Spleen (tissue), 11 donors: ENCODE data around the gene USP34. TPM values are rescaled to one million over a fixed set of nuclear protein-coding genes. Genes with fewer than 3 reads are reported as not detected.

ENCODE experiments used
- DNase-seq: peaks from one replicate; pipeline ENCODE4 v3.0.0-alpha.2; 2020
- H3K27ac ChIP-seq, 8 donors: fragments of 200-600 bp; sonication (generic) in 7 of 8; 1 replicate in 4 of 8; 2 replicates in 4 of 8; pipeline versions ENCODE4 v1.5.0 to v1.8.0; 2016 to 2021; ENCODE audit warnings: inconsistent platforms in 4 of 8, mild to moderate bottlenecking in 4 of 8, moderate library complexity in 1 of 8
- H3K27me3 ChIP-seq, 7 donors: fragments of 200-600 bp; sonication (generic) in 6 of 7; replicated peaks in 1 of 7; 1 replicate in 4 of 7; 2 replicates in 3 of 7; pipeline versions ENCODE4 v1.5.0 to v1.8.0; 2016 to 2021; ENCODE audit warnings: inconsistent platforms in 3 of 7, mild to moderate bottlenecking in 1 of 7
- H3K36me3 ChIP-seq, 6 donors: fragments of 200-600 bp; sonication (generic) in 5 of 6; 1 replicate in 4 of 6; 2 replicates in 2 of 6; pipeline versions ENCODE4 v1.5.0 to v1.8.0; 2016 to 2021; ENCODE audit warnings: inconsistent platforms in 2 of 6
- H3K4me1 ChIP-seq, 6 donors: fragments of 200-600 bp; sonication (generic) in 5 of 6; 1 replicate in 3 of 6; 2 replicates in 3 of 6; pipeline versions ENCODE4 v1.5.0 to v1.8.0; 2016 to 2021; ENCODE audit warnings: inconsistent platforms in 3 of 6
- H3K4me3 ChIP-seq, 8 donors: fragments of 200-600 bp; sonication (generic) in 7 of 8; 1 replicate in 4 of 8; 2 replicates in 4 of 8; pipeline versions ENCODE4 v1.5.0 to v1.8.0; 2016 to 2021; ENCODE audit warnings: inconsistent platforms in 4 of 8, mild to moderate bottlenecking in 4 of 8, moderate library complexity in 2 of 8
- H3K9me3 ChIP-seq, 8 donors: fragments of 200-600 bp; sonication (generic) in 7 of 8; 1 replicate in 4 of 8; 2 replicates in 4 of 8; pipeline versions ENCODE4 v1.5.0 to v1.8.0; 2016 to 2021; ENCODE audit warnings: inconsistent platforms in 4 of 8
- CTCF ChIP-seq, 11 experiments: fragments of 200-600 bp in 7 of 11; fragments of 450-650 bp in 4 of 11; sonication (generic) in 4 of 11; IDR thresholded peaks in 8 of 11; conservative IDR thresholded peaks in 3 of 11; 1 replicate in 7 of 11; 2 replicates in 4 of 11; pipeline versions ENCODE4 v1.4.0 to v1.8.0; 2016 to 2021; ENCODE audit warnings: antibody characterized with exemption in 11 of 11, inconsistent platforms in 4 of 11, mild to moderate bottlenecking in 1 of 11
- POLR2A ChIP-seq, 3 donors: fragments of 450-650 bp; IDR thresholded peaks; one replicate each; pipeline ENCODE4 v1.5.1; 2017; ENCODE audit warnings: antibody characterized with exemption in 3 of 3, mild to moderate bottlenecking in 1 of 3
- POLR2AphosphoS5 ChIP-seq, 3 donors: sonication (generic); formaldehyde crosslinking; IDR thresholded peaks; one replicate each; pipeline ENCODE4 v1.5.1; 2017; ENCODE audit warnings: antibody characterized with exemption in 3 of 3
- WGBS, 5 donors: extraction: QIAGEN DNeasy Blood & Tissue Kit in 3 of 5; methylation state at CpG; one replicate each; pipeline versions ENCODE4 v1.1.5 to v1.1.7; 2013 to 2018; 5-methylcytosine and 5-hydroxymethylcytosine counted together
- intact Hi-C: fragments of 100-400 bp; cut with DNase I; formaldehyde crosslinking; loops from one replicate; pipeline ENCODE4 v1.15.0; 2023; ENCODE audit warnings: low total_unique reads
- polyA plus RNA-seq, 3 donors: library from polyadenylated mRNA; stranded (reverse); fragments of 200-250 nt; gene quantifications; one replicate each; pipeline ENCODE4 v1.2.1, GENCODE V29; 2013
- total RNA-seq, 7 donors: library from RNA; depleted of rRNA in 3 of 7; stranded (reverse); fragments of >200 nt in 3 of 7; fragmentation: NEBNext Ultra II Directional in 4 of 7; extraction: Animal tissue kit (Norgen Biotek cat#: 25700) in 4 of 7; gene quantifications; one replicate each; pipeline versions ENCODE4 v1.1.0 to v1.2.1, GENCODE V29; 2016 to 2021
- donor health status: healthy with polysubstance abuse.
- donor health status: DM: no; HTN: no; CAD: no; lungs with moderate emphysema.
- donor health status: DM: no; HTN: no; CAD: no.
- donor health status: Bipolar disorder and iron deficiency.
- donor health status: healthy.
- donor health status: DM: no; HTN: no; CAD: no.
- donor health status: DM: yes; HTN: yes; CAD: no.

The USP34 gene
- total and polyA plus RNA-seq, 10 donors = 52.1 to 222 (median 142) TPM

- 96 to 100% (median 98%) methylated on average over 2 of the region's 2 CpGs for WGBS, 5 donors
- peaks cover 0 to 34% (median 13%) of the 10 kb centered on the region in 6 donors for H3K36me3 ChIP-seq
- H3K27me3 ChIP-seq = no peaks in the 10 kb centered on the region
- peak overlapping the region in 3 of 8 donors; percentile 50 to 76 (median 56) for H3K4me3 ChIP-seq
- no peaks in the 10 kb centered on the region for H3K9me3 ChIP-seq
- TF ChIP-seq CTCF (IDR thresholded peaks at IDR 0.05 in 8 of 11, conservative IDR thresholded peaks at IDR 0.05 in 3 of 11) (no peak), POLR2A (IDR thresholded peaks at IDR 0.05) (no peak), POLR2AphosphoS5 (IDR thresholded peaks at IDR 0.05) (no peak)
- peak overlapping the region in 2 of 8 donors; percentile 90 for H3K27ac ChIP-seq
- intact Hi-C loops = no loop called here
- H3K4me1 ChIP-seq = peaks cover 0 to 29% (median 15%) of the 10 kb centered on the region in 6 donors
- no peak for DNase-seq
Observed at GRCh38 chr2:61145990-61146389, 324.9 kb downstream of the USP34 start.

DNA sequence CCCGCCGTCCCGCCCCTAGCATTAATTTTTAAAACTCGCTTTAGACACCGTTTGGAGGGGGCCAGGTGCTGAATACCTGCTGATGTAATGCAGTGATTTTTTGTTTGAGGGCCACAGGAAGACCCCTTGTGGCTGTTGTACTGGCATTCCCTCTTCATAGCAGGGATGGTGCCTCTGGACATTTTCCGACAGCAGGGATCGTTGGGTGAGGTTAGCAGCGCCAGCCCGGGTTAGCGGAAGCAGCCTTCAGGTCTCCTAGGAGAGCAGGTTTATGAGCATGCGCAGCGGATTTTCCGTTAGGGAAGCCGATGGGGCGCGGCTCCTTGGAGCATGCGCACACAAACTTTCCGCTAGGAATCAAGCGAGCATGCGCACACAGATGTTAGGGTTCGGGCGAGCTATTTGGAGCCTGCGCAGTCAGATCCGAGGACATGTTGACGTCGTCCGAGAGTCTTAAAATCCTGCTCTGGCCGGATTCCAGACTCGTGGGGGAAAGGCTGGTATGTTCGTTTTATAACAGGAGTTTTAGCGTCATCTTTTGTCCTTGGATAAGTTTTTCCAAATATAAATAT is 326.1 kb downstream of the USP34 start:
- Histone ChIP-seq H3K27ac (peak overlapping the region; percentile 81 to 90 (median 86)), H3K4me3 (peak overlapping the region; percentile 39 to 76 (median 54)), H3K27me3 (no peaks in the 10 kb centered on the region), H3K36me3 (peaks cover 0 to 22% (median 12%) of the 10 kb centered on the region in 6 donors), H3K9me3 (no peaks in the 10 kb centered on the region), H3K4me1 (peaks cover 0 to 29% (median 15%) of the 10 kb centered on the region in 6 donors)
- TF ChIP-seq POLR2A (IDR thresholded peaks at IDR 0.05) (no peak), CTCF (IDR thresholded peaks at IDR 0.05 in 8 of 11, conservative IDR thresholded peaks at IDR 0.05 in 3 of 11) (peak in 3 of 11 experiments; percentile 13 to 18 (median 17)), POLR2AphosphoS5 (IDR thresholded peaks at IDR 0.05) (peak; percentile 78 to 93 (median 92))
- DNase-seq = peak; percentile 96
- intact Hi-C loops = no loop called here
- WGBS, 5 donors = 4 to 8% (median 4%) methylated on average over 18 to 31 of the region's 31 CpGs

GRCh38 chr2:61141151-61141550 is 329.7 kb downstream of the USP34 start:
- no peak for DNase-seq
- intact Hi-C loops = no loop called here
- no peak overlapping the region for H3K27ac ChIP-seq
- no peaks in the 10 kb centered on the region for H3K9me3 ChIP-seq
- TF ChIP-seq CTCF (IDR thresholded peaks at IDR 0.05 in 8 of 11, conservative IDR thresholded peaks at IDR 0.05 in 3 of 11) = no peak
- TF ChIP-seq POLR2AphosphoS5 (IDR thresholded peaks at IDR 0.05) = no peak
- TF ChIP-seq POLR2A (IDR thresholded peaks at IDR 0.05) = no peak
- no peaks in the 10 kb centered on the region for H3K27me3 ChIP-seq
- H3K36me3 ChIP-seq = peaks cover 0 to 5% (median 0%) of the 10 kb centered on the region in 6 donors
- no peak overlapping the region for H3K4me3 ChIP-seq
- peaks cover 0 to 22% (median 12%) of the 10 kb centered on the region in 6 donors for H3K4me1 ChIP-seq
- 86 to 94% (median 92%) methylated on average over 1 of the region's 1 CpG for WGBS, 5 donors

DNA sequence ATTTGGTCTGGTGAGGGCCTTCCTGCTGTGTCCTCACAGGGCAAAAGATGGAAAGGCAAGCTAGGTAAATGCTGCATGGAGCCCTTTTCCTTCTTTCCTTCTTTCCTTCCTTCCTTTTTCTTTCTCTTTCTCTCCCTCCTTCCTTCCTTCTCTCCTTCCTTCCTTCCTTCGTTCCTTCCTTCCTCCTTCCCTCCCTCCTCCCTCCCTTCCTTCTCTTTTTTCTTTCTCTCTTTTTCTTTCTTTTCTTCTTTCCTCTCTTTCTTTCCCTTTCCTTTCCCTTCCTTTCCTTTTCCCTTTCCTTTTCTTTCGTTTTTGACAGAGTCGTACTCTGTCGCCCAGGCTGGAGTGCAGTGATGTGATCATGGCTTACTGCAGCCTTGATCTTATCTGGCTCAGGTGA is 332.0 kb downstream of the USP34 start:
- Histone ChIP-seq H3K27me3 (no peaks in the 10 kb centered on the region), H3K36me3 (peaks cover 0 to 4% (median 0%) of the 10 kb centered on the region in 6 donors), H3K4me3 (no peak overlapping the region), H3K4me1 (peaks cover 0 to 1% (median 0%) of the 10 kb centered on the region in 6 donors), H3K27ac (no peak overlapping the region), H3K9me3 (no peaks in the 10 kb centered on the region)
- intact Hi-C loops = no loop called here
- 77 to 88% (median 83%) methylated on average over 4 of the region's 4 CpGs for WGBS, 5 donors
- DNase-seq = no peak
- TF ChIP-seq POLR2A (IDR thresholded peaks at IDR 0.05) = no peak
- TF ChIP-seq CTCF (IDR thresholded peaks at IDR 0.05 in 8 of 11, conservative IDR thresholded peaks at IDR 0.05 in 3 of 11) = no peak
- no peak for TF ChIP-seq POLR2AphosphoS5 (IDR thresholded peaks at IDR 0.05)
